Left ventricle myocardium superior (tissue), 1 donor: Measurements from ENCODE around the gene LITAF. TPM values are rescaled to one million over a fixed set of nuclear protein-coding genes. Genes with fewer than 3 reads are reported as not detected.

Source experiments
- ATAC-seq: fragments of 200-7000 bp; cut with Tn5 transposase; one replicate; pipeline ENCODE4 v1.9.1; 2020; ENCODE audit warnings: mild to moderate bottlenecking, moderate library complexity
- DNase-seq: peaks from one replicate; pipeline ENCODE4 v3.0.0-alpha.2; 2020
- intact Hi-C: fragments of 100-400 bp; cut with micrococcal nuclease; formaldehyde crosslinking; loops from one replicate; pipeline ENCODE4 v1.11.0; 2022
- total RNA-seq: library from RNA; stranded (reverse); fragmentation: NEBNext Ultra II Directional; extraction: Animal tissue kit (Norgen Biotek cat#: 25700); gene quantifications from one replicate; pipeline ENCODE4 v1.2.1, GENCODE V29; 2021
- donor health status: DM: no; HTN: yes; CAD: no; lungs with severe emphysema.

Gene LITAF
- total RNA-seq, 1 donor from 2014 or later: 70.8 TPM

GRCh38 chr16:11624205-11624604 is 37.5 kb upstream of the LITAF start:
- ATAC-seq: no peak
- no peak for DNase-seq
- intact Hi-C loops: no loop called here

DNA sequence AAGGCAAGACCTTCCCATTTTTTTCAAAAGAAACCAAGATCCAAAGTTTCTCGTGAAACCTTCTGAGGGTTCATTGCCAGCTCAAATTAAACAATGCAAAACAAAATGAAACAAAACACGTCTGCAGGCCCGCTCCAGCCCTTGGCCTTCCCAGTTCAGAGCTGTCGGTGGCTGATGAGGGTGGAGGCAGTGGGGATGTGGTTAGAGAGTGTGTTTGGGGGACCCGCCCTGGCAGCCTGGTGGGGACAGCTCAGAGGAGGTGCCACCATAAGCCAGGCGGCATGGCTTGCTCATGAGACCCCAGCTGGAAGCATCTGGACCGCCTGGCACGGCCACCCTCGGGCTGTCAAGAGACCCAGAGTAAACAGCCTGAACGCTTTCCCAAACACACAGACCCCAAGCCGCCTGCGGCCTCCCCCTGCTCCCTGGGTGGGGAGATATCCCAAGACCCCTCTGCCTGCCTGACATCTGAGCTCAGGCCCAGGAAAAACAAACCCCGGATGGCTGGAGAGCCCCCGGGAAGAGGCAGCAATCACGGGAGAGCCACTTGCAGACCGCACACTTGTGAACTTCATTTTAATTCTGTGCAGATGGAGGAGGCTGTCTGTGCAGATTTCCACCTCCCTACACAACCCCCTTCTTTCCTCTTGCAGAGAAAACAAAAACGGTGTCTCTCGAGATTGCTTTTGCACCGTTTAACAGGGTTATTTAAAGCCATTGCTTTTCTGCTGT is 35.4 kb upstream of the LITAF start:
- DNase-seq (peak; percentile 47), ATAC-seq (peak; percentile 64)
- intact Hi-C loops: no loop called here

- ATAC-seq: peak; percentile 18
- intact Hi-C loops: no loop called here
- DNase-seq: no peak
Observed at GRCh38 chr16:11621539-11621919, 34.8 kb upstream of the LITAF start.

DNA sequence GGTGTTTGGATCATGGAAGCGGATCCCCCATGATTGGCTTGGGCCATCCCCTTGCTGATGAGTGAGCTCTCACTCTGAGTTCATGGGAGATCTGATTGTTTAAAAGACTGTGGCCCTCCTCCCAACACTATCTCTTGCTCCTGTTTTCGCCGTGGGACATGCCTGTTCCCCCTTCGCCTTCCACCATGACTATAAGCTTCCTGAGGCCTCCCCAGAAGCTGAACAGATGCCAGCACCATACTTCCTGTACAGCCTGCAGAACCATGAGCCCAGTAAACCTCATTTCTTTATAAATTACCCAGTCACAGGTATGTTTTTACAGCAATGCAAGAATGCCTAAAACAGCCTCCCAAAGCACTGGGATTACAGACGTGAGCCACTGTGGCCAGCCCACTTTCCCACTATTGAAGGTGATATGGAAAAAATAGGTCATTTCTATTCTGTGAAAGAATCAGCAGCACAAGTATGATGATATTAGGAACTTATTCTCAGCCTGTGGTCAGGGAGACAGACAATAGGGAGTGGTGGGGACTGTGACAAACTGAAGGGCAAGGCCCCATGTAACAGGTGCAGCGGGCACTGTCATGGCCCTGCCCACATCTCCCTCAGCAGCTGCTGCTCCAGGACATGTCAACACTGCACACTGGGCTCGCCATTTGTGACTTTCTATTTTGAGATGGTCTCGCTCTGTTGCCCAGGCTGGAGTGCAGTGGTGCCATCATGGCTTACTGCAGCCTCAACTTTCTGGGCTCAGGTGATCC is 33.7 kb upstream of the LITAF start:
- no peak for DNase-seq
- no peak for ATAC-seq
- intact Hi-C loops: no loop called here

DNA sequence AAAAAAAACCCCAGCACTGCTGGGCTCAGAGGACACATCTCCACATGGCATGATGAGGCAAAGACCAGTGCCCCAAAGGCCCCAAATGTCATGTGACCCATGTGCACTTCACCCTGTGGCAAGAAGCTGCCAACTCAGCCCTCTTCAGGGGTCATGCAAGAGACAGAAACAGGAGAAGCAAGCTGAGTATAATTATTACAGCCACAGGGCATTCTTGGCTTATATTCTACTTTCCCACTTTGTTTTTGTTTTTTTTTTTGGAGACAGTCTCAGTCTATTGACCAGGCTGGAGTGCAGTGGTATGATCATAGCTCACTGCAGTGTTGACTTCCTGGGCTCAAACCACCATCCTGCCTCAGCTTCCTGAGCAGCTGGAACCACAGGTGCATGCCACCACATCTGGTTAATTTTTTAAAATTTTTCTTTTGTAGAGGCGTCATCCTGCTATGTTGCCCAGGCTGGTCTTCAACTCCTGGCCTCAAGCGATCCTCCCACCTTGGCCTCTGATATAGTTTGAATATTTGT is 32.7 kb upstream of the LITAF start:
- intact Hi-C loops: no loop called here
- DNase-seq (no peak), ATAC-seq (peak; percentile 44)

DNA sequence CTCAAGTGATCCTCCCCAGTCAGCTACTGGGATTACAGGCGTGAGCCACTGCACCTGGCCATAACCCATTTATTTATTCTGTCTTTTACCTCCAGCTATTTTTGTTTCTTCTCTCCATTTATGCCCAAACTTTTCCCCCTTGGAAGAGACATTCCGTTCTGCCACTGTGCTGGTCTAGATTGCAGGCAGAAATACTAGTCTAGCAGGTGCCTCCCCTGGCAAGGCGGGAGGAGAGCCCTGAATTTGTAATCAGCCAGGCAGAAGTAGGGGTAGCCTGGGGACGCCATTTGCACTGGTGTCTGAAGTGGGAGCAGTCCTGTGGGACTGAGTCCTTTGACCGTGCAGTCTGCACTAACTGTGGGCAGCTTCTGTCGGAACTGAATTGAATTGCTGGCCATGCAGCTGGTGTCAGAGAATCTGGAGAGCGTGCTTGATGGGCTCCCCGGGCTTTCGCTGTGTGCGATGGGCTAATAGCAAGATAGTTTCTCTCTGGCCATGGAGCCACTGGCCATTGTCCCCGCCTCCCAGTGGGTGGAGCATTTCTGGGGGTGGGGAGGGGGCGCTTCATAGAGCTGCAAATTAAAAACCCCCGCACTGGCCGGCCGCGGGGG is 31.5 kb upstream of the LITAF start:
- intact Hi-C loops: no loop called here
- no peak for DNase-seq
- no peak for ATAC-seq

DNA sequence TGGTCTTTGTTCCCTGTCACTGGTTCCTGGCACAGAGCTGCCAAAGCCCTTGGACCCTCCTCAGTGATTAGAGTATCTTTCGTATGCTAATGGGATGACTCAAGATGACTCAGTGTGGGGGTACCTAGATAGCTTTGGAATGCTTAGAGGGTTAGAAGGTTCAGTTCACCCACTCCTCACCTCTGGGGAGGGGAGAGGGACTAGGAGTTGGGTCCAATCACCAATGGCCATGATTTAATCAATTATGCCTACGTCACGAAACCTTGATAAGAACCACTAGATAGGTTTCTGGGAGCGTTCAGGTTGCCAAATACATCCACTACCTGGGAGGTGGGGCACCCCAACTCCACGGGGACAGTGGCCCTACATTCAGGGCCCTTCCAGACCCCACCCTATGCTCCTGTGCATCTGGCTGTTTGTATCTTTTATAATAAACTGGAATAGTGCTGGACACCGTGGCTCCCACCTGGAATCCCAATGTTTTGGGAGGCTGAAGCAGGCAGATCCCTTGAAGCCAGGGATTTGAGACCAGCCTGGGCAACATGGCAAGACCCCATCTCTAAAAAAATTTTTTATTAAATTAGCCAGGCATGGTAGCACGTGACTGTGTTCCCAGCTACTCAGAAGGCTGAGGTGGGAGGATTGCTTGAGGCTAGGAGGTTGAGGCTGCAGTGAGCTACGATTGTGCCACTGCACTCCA is 29.2 kb upstream of the LITAF start:
- ATAC-seq (no peak), DNase-seq (no peak)
- intact Hi-C loops: no loop called here

DNA sequence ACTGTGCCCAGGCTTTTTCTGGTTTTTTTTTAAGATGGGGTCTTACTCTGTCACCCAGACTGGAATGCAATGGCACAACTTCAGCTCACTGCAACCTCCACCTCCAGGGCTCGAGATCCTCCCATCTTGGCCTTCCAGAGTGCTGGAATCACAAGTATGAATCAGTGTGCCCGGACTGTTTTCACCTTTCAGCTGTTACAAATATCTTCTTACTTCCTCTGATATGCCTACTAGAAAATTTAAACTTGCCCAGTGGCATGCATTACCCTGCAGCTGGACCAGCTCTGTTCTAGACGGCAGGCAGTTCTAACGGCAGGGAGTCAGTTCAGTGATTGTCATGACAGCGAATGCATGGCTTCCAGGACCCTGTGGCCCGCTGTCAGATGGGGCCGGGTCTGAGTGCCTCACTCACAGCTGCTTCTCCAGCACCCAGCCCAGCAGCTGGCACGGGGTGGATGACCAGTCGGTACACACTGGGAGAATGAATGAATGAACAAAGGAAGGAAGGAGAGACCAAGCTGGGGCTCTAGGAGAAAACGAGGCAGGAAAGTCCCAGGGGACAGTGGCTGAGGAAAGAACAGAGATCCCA is 28.0 kb upstream of the LITAF start:
- intact Hi-C loops: no loop called here
- DNase-seq: no peak
- ATAC-seq: no peak

GRCh38 chr16:11613381-11614303 is 26.9 kb upstream of the LITAF start:
- peak; percentile 68 for ATAC-seq
- intact Hi-C loops: no loop called here
- DNase-seq: peak; percentile 71

- intact Hi-C loops: no loop called here
- DNase-seq (no peak), ATAC-seq (no peak)
Observed at GRCh38 chr16:11612665-11613025, 25.9 kb upstream of the LITAF start.

GRCh38 chr16:11611871-11612664 is 25.3 kb upstream of the LITAF start:
- DNase-seq (no peak), ATAC-seq (peak; percentile 19)
- intact Hi-C loops: no loop called here

DNA sequence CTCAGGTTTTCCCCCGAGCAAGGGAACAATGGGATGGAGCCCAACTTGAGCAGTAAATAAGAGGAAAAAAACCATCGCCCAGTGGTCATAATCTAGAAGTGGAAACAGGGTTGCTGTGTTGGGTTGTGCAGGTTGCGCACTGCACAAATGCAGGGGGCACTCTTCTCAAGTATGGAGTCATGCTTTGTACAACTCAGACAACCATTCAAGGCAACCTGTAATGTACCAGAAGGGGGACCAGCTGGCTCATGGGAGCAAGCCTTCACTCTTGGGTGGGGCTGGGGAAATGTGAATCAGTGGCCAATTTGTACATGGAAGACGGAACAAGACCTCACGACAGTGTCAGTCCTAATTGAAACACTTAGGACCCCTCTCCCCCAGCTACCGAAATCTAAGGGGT is 23.9 kb upstream of the LITAF start:
- DNase-seq: no peak
- intact Hi-C loops: no loop called here
- ATAC-seq: no peak

GRCh38 chr16:11610121-11610505 is 23.4 kb upstream of the LITAF start:
- intact Hi-C loops: no loop called here
- DNase-seq (no peak), ATAC-seq (no peak)

DNA sequence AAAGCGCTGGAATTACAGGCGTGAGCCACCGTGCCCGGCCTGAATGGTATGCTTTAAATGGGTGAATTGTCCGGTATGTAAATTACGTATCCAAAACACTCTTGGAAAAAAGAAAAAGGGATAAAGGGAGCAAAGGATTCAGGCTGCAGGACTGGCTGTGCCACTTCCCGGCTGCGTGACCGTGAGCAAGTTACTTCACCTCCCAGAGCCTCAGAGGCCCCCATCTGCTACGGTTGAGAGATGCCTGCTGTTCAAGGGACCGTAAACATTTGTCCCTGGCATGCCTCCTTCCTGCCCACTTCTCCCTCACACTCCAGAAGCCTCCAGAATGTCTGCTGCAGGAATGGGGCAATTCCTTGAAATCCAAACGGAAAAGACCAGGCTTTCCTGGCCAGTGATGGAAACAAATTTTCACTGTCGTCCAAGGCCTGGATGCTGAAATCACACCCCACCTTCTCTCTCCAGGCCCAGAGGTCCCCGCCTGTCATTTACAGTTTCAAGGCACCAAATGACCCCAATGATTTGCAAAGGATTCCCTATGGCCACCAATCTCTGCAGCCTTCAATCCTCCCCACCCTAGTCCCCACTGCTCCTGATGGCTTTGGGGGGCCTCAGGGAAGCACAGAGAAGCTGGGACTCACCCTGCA is 22.9 kb upstream of the LITAF start:
- intact Hi-C loops: no loop called here
- DNase-seq: no peak
- no peak for ATAC-seq

DNA sequence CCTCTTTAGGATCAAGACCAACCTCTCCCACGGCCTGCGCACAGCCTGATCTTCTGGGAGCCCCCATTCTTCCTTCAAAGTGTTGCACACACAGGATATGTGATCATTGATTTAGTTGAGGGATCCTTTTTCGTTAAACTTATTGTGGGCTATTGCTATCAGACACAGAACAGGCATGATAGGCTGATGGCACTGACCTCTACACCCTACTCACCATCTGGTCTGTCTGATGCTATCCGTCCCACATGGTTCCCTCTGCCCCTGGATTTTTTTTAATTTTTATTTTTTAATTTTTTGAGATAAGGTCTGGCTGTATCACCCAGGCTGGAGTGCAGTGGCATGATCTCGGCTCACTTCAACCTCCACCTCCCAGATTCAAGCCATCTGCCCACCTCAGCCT is 19.2 kb upstream of the LITAF start:
- intact Hi-C loops: no loop called here
- ATAC-seq (no peak), DNase-seq (no peak)

DNA sequence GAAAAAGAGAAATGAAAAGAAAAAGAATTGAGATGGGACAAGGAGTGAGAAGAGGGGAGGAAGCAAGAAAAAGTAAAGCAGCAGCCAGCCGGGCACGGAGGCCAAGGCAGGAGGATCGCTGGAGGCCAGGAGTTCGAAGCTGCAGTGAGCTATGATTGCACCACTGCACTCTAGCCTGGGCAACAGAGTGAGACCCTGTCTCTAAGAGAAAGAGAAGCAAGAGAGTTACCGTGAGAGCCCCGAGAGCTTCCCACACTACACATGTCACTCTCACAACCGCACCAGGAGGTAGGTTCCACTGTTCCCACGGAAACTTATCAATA is 18.8 kb upstream of the LITAF start:
- no peak for DNase-seq
- intact Hi-C loops: no loop called here
- no peak for ATAC-seq

DNA sequence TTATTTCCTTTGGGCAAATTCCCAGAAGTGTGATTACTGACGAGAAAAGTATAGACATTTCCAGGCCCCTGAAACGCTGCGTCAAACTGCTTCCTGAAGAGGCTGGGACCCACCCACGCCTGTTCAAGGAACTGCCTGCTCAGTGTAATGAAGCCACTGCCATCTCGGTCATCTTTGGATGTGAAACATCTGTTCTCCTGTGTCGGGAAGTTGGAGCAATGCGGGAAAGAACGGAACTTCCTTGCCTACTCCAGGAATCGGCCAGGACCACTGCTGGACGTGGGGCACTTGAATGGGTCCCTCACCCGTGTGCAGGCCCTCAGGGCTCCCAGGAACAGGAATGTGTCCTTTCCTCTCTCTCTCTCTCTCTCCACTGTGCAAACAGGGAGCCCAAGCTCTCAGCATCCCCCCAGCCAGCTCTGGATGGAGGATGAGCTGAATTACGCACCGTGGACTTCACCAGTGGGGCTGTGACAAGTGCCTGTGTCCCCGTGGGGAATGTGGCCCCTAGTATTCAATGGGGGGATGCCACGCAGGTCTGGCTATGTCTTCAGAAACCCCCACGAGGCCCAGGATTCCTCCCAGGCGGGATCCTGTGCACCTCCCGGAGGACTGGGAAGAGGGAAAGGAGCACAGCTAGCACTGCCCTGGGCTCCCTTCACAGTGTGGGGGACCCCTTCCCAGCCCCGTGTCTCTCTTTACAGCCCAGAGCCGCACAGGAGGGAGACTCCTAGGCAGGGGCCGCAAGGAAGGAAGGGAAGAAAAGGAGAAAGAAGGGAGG is 18.3 kb upstream of the LITAF start:
- DNase-seq (peak; percentile 73), ATAC-seq (peak; percentile 92)
- intact Hi-C loops: no loop called here
